AG08395 (cell line): Measurements from ENCODE around the gene BROX.
"Not testable (repeated sequence)": the region's sequence is repeated elsewhere in the genome, so short reads cannot be mapped to it uniquely, and the experiment has no call there.

Experiments used
- DNase-seq: peaks from one replicate; pipeline ENCODE4 v3.0.0; 2012; ENCODE audit warnings: mixed read lengths, low spot score

The BROX gene, protein sequence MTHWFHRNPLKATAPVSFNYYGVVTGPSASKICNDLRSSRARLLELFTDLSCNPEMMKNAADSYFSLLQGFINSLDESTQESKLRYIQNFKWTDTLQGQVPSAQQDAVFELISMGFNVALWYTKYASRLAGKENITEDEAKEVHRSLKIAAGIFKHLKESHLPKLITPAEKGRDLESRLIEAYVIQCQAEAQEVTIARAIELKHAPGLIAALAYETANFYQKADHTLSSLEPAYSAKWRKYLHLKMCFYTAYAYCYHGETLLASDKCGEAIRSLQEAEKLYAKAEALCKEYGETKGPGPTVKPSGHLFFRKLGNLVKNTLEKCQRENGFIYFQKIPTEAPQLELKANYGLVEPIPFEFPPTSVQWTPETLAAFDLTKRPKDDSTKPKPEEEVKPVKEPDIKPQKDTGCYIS

DNA sequence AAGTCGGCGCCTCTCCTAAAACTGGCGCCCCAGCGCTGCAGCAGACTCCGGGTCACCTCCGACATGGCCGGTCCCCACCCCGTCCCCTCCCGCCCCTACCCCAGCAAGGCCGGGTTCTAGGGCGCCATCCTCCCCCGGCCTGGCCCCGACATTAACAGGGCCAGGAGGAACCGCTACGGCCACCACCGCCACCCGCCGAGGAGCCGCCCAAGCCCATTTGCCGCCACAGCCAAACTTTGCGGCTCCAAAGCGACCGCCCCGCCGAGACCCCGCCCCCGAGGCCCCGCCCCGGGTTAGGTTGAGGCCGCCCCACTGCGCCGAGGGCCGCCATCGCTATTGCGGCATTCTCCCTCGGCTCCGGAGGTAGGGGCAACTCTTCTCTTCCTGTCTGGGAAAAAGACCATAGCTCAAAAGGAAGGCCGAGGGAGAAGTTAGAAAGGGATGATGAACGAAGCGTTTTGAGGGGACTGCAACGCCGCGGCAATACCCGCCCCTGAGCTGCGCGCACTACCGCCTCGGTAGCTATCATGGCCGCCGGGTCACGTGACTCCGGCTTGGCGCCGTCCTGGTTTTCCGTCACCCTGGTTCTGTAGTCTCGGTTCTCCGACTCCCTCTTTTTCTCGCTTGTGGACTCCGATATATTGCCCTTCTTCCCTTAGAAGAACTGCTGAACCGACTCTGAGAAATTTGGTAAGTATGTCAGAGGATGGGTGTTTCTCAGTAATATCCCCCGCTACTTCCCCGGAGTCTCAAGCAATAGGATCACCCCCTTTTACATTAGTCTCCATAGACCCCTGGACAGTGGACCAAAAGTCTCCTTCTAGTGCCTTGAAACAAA, at the start of gene BROX, which contains the start of gene AIDA:
Gene BROX, plus strand, starts transcription at position 312 of the 838 bp plus-strand sequence. CDS start 3,136 bp downstream, outside the sequence.
Gene AIDA, minus strand, starts transcription at position 239 of the 838 bp plus-strand sequence. Its CDS starts 174 bp downstream, at position 65.
- DNase-seq: peak; percentile 94

DNA sequence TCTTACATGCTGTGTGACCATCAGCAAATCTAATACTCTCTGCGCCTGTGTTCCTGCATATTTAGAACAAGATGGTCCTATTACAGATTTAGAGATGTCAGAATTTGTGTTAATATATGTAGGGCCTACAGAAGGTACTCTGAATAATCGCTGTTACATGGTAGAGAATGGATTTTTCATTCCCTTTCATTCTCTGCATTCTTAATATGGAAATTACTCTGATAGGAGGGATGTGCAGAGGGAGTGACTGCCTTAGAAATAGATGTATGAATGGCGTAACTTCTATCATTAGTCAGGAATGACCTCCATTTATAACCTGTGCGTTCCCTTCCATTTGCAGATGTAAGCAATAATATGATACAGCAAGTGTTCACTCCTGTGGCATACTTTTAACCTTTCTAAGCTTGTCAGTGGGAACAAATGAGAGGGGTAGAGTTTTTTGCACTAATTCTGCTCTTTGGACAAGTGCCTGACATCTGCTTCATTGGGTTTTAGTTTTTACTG, 48.9 kb upstream of the BROX start:
- DNase-seq: no peak

DNA sequence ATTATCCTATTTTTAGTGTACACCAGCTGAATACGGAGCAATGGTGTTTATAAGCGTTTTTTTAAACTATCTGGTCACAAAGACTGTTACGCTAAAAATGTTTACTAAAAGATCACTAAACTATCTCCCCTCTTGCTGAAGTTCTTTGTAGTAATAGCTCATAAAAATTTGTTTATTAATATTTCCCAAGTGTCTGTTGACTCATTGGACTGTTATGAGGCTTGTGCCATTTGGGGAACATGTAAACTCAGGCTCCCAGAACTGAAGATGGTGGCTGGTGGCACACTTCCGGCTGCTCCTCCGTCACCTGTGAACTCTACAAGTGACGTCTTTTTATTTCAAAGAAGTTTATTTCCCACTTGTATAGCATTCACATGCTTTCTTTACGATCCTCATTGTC, 46.4 kb upstream of the BROX start:
- no peak for DNase-seq

DNA sequence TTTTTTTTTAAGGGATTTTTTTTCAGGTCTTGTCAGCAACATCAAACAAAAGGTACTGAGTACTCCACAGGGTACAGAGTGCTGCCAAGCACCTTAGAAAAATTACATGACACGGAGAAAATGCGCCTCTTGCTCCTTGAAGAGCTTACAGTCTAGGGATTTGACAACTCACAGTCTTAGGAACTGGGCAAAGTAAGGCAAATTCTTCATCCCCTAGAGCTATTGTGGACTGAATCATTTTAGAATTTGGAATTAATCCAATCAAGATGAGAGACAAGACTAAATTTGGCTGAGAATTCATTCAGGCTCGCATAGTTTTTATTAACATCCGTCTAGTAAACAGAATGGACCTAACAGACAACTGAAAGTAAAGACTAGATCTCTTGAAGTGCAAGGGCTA, 44.2 kb upstream of the BROX start:
- not testable (repeated sequence) for DNase-seq

DNA sequence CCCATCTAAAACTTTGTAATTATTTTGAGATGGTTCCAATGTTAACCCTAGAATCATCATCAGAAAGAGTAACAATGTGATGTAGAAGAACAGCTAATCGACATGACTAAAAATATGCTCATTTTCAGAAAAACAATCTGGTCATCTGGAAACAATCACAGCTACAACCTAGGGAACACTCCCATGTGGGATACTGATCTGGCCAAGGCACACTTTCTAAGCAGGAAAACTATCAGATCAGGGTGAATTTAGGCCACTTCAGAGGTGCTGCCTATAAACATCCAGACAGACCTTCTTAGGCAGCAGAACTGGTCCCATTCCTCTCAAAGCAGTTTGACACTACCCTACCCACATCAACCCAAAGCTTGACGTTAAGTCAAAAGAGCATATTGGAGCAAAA, 43.3 kb upstream of the BROX start:
- DNase-seq: not testable (repeated sequence)

DNA sequence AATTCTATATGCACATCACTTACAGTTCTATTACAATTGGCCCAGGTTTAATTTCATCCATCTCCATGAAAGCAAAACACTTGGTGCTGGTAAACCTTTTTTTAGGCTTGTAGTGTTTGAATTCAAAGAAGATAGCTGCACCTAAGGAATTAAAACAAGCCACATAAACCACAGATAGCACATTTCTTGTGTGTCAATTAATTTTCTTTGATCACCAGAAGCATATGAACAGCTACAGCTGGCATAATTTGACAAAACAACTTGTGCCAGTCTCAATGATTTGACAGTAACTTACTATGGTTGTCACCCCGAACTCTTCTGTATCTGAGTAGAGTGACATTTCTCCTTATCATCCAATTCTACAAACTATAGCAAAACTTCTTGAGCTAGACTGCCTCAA, 42.3 kb upstream of the BROX start:
- no peak for DNase-seq

DNA sequence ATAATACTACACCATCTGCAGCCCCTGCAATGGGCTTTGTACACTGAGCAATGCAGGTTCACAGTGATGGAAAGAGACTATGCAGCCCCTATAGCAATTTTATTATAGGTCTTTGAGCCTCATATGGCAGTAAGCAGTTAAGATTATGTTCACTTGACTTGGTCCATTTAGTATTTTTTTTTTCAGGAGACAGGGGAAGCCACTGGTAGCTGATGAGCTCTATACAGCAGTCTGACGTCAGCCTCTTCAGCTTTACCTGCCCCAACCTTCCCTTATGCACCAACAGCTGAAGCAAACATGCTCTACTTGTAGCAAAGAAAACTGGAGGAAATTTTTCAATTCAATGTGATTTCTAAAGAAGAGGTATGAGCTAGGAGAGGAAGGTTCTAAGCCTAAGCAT, 32.3 kb upstream of the BROX start:
- no peak for DNase-seq

DNA sequence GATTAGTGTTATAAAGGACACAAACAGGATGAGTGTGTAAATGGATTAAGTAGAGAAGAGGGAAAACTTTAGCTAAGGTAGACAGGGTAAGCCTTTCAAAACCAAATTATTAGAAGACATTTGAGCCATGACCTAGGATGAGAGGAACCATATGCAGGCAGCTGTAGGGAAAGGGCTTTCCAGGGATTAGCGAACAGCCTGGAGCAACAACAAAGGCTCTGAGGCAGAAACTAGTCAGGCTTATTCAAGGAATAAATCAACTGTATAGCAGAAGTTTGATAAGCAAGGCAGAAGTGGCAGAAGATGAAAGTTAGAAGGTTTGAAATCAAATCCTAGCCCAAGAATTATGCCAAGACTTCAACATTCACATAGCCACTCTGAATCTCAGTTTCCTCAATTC, 21.3 kb upstream of the BROX start:
- no peak for DNase-seq

DNA sequence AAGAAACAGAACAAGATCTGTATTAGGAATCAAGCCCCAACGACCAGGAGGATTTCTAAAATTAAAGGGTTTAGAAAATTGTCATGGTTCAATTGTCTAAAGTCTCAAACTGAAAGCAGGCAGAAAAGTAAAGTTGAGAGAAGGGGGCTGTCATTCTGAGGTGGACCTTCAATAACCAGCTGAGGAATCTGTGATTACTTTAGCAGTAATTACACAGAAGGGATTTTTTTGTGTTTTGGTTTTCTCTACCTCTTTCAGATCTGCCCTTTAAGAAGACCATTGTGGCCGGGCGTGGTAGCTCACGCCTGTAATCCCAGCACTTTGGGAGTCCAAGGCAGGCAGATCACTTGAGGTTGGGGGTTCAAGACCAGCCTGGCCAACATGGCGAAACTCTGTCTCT, 17.4 kb upstream of the BROX start:
- DNase-seq: no peak

DNA sequence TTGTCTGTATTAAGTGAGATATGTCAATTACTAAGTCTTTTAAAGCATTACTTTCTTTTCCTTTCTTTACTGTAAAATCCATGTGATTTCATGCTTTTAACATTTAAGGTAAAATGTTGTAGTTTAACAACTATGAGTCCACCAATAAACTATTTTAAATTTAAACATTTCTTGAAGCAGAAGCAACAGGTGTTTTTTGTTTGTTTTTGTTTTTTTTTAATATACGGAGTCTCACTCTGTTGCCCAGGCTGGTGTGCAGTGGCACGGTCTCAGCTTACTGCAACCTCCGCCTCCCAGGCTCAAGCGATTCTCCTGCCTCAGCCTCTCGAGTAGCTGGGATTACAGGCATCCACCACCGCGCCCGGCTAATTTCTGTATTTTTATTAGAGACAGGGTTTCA, 15.6 kb upstream of the BROX start:
- DNase-seq: no peak

DNA sequence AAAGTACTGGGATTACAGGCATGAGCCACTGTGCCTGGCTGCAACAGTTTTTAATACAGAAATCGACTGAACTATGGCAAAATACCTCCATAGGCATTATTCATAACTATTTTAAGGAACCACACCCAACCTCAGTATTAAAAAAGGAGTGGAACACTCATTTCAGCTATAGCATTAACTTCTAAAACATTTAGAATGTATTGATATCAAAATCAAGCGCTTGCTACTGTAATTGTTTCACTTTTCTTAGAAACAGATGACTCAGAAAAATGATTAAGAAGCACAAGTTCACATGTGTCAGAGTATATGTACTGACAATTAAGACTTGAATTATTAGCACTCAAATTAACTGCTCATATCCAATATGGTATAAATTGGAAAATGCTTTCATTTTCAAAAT, 15.2 kb upstream of the BROX start:
- DNase-seq: no peak

DNA sequence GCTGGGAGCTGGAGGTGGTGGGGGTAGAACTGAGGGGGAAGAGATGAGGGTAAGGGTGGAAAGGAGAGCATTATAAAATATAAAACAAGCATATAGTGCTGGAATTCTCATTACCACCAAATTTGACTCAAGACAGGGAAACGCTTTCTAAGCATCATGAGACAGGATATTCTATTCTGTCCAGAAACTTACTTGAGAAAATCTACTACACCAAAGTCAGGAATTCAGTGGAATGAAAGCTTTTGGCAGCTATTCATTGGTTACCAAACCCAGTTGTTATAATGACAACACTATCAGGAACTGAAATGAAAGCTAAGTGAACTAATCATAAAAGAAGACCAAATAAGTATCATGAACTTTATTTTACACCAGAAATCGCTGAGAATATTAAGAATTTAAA, 14.5 kb upstream of the BROX start:
- DNase-seq: peak; percentile 61

DNA sequence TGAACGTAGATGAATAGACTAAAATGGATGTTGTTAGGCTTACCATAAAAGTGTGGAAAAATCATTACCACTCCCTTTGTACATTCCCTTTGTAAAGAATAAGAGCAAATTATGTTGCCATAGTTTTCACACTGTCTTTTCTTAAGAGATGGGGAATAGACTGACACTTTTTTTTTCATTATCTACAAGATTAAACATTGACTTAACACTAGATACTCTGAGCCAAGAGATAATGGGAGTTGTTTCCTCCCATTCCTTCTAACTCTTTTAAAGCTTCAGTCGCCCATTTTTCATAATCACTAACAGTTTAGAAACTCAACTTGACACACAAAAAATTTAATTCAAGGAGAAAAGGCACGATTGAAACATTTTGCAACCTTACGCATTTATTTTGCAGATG, 10.2 kb upstream of the BROX start:
- no peak for DNase-seq

DNA sequence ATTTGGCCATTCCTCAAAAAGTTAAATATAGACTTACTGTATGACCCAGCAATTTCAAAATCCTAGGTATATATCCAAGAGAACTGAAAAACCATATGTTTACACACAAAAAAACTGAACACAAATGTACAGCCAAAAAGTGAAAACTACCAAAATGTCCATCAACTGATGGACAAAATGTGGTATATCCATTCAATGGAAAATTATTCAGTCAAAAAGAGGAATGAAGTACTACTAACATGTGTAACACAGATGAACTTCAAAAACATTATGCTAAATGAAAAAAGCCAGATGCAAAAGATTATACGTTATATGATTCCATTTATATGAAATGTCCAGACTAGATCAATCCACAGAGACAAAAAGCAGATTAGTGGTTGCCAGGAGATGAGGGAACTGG, 8.1 kb upstream of the BROX start:
- no peak for DNase-seq

DNA sequence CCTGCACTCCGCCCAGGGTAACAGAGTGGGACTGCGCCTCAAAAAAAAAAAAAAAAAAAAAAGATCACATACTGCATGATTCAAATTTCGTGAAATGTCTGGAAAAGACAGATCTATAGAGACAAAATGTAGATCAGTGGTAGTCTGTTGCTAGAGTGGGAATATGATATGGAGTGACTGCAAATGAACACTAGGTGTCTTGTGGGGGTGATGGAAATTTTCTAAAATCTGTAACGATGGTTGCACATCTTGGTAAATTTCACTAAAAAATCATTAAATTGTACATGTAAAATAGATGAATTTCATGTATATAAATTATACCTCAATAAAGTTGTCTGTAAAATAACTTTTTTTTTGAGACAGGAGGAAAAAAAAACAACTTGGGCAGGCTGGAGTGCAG, 5.5 kb upstream of the BROX start:
- no peak for DNase-seq

DNA sequence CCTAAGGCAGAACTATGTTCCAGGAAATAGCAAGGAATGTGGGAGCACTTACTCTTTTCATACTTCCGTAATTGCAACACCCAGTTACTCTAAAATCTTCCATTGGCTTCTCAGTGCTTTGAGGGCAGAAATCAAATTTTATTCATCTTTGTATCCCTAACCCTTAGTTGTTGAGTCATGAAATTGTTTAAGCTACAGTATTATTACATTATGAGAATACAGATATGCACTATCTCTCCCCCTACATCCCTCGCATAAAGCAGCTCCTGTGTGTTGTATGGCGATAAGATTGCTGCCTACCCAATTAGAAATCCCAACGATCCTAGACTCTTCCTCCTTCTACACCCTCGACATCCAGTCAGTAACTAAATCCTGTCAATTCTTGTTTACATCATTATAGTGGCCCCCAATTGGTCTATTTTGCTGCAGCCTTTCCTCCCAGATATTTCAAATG, 2.6 kb upstream of the BROX start:
- DNase-seq: no peak

DNA sequence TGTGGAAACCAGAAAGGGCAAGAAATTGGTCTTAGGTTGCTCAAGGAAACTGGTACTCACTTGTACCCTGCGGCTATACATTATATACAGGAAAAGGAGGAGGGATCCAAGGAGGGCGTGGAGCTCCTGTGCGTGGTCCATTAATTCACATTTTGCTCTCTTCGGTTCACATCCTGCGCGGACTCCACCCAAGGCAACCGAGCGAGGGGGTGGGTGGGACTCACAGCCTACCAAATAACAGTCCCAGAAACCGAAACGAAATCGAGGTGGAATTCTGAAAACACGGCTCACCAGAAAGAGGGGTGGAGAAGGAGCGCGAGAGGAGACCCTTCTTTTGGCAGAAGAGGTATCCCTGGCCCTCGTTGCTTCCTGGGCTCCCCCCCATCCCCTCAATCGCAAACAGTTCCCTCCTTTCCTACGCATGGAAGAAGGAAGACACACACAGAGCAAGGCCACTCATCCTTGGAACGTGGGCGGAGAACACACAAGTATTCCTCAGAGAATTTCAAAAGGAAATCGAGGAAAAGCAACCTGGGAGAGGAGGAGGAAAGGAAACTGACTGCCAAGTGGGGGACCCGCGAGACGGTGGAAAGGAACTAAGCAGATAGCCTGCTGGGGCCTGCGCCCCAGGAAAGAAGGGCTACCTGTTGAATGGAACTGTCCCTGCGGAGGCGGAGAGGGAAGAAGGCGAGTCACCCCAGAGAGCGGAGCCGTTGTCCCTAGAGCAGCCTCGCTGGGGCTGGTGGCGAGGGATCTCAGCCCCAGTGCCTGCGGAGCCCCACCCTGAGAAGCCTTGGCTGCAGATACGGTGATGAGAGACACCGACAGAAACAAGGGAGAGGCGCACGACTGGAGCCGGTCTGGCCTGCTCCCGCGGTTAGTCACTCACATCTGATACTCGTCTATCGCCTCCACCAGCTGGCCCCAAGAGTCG, 778 bp upstream of the BROX start:
- DNase-seq: peak; percentile 66

DNA sequence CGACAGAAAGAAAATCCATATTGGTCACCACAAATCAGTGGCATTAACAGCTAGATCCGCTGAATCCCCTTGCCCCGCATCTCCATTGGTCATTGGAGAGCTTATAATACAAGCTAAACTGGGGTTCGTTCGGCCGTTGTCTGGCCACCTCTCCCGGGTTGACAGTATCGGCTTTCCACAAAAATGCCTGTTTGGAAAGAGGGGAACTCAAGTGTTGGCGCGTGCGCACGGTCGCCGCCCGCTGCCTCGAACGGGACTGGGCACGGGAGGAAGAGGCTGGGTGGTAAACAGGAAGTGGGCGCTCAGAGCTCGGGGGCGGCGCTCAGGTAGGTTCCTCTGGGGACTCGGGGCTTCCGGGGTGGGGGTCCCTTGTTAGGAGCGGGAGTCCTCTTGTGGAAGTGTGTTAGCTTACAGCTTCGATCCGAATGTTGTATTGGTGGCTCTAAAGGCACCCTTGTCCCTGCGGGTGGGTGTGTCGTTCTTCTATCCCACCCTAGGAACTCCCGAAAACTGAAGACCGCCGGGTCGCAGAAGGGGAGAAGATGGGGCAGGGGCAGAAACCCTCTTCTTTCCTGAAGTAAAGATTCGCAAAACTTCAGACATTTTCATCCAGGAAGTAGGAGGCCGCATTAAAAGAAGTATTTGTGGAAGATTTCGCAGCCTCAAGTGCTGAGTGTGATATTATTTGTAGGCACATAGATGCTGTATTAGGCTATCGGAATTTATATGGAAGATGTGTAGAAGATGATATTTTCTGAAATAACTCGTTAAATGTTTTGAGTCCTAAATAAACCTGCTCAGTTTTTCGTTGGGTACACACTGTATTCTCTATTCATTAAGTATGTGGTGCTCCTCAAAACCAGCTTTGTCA, 962 bp downstream of the BROX start:
- DNase-seq: peak; percentile 95

DNA sequence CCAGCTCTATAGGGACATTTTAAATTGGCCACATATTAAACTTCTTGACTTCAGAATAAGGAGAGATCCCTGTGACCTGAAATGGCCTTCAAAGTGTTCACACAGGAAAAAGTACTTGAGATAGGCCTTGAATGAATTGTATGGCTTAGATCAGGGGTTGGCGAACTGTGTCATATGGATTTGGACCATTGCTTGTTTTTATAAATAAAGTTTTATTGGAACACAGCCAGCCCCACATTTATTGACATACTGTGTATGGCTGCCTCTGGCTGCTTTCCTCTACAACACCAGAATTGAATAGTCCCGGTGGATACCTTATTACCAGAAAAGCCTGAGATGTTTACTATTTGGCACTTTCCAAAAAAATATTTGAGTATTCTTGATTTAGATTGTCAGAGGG, 4.0 kb downstream of the BROX start:
- DNase-seq: no peak

DNA sequence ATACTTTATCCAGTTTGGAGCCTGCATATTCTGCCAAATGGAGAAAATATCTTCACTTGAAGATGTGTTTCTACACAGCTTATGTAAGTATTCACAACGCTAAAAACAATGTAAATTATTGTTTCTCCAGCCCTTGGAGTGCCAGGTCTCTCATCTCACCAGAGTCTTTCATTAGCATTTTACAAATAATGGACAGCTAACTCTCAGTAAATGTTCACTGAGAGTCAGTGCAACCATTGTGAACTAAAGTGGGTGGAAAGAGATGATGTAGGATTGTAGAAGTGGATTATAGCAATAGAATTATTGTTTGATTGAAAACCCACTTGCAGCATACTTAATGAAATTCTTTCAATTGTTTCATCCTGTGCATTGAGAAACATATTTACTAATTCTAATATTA, 16.4 kb downstream of the BROX start:
- no peak for DNase-seq

DNA sequence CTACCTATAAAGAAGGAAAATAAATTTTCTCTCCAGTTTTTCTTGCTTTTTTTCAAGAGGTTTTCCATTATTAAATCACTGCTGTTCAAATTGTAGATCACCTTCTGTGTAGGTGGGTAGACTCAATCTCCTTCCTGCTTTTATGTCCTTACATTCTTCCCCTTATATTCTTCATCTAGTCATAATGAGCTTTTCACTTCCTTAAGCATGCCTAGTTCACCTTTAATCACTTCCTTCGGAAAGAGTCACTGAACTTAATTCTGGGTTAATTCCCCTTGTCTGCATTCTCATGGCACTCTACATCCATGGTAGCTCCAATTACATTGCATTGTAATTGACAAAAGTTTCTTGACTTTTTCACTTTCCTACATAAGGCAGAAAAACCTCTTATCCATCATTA, 18.5 kb downstream of the BROX start:
- no peak for DNase-seq
